GM10266 (cell line): ENCODE results near the gene ZNF700.
"Not testable (repeated sequence)": the region's sequence is repeated elsewhere in the genome, so short reads cannot be mapped to it uniquely, and the experiment has no call there.

Source experiments
- DNase-seq: peaks from one replicate; pipeline ENCODE4 v3.0.0; 2012; ENCODE audit errors: extremely low spot score
- CTCF ChIP-seq: IDR thresholded peaks from 2 replicates; pipeline ENCODE4 v1.5.1; 2012; ENCODE audit warnings: mild to moderate bottlenecking, low read depth; ENCODE audit not compliant: control insufficient read depth, insufficient read depth; ENCODE audit errors: missing control alignments

ZNF700 gene

GRCh38 chr19:11924886-11925650 is at the start of gene ZNF700:
Gene ZNF700 (plus strand): TSS chr19:11925107. CDS start chr19:11925211, 104 bp downstream.
- TF ChIP-seq CTCF = no peak
- peak; percentile 96 for DNase-seq

- DNase-seq = not testable (repeated sequence)
Measured at GRCh38 chr19:11879687-11880266, 45.1 kb upstream of the ZNF700 start.

- TF ChIP-seq CTCF = no peak
- no peak for DNase-seq
Measured at GRCh38 chr19:11880598-11880997, 44.3 kb upstream of the ZNF700 start.

GRCh38 chr19:11881151-11881800 is 43.6 kb upstream of the ZNF700 start:
- DNase-seq = peak; percentile 42
- peak; percentile 47 for TF ChIP-seq CTCF

GRCh38 chr19:11882606-11883005 is 42.3 kb upstream of the ZNF700 start:
- no peak for TF ChIP-seq CTCF
- DNase-seq = no peak

- DNase-seq = no peak
- no peak for TF ChIP-seq CTCF
Measured at GRCh38 chr19:11887234-11887610, 37.7 kb upstream of the ZNF700 start.

GRCh38 chr19:11887611-11888531 is 37.0 kb upstream of the ZNF700 start, which contains the start of gene ZNF69:
Gene ZNF69 (plus strand): TSS chr19:11887782. CDS start chr19:11887924, 142 bp downstream.
- peak; percentile 29 for TF ChIP-seq CTCF
- peak; percentile 35 for DNase-seq

- not testable (repeated sequence) for DNase-seq
Measured at GRCh38 chr19:11889901-11890300, 35.0 kb upstream of the ZNF700 start.
